NB4 (cell line): ENCODE data around the gene PRKAB1.

Source experiments
- MYC ChIP-seq: IDR thresholded peaks from 2 replicates; pipeline ENCODE4 v1.6.1; 2011; ENCODE audit warnings: low read depth, low read length
- POLR2A ChIP-seq: IDR thresholded peaks from 2 replicates; pipeline ENCODE4 v1.6.1; 2011; ENCODE audit warnings: mild to moderate bottlenecking; ENCODE audit not compliant: insufficient read length; ENCODE audit errors: extremely low read depth
- TF ChIP-seq, protein P1 (sequence below): IDR thresholded peaks from one replicate; pipeline ENCODE4 v1.5.1; 2012; ENCODE audit warnings: low read depth, low read length
- TF ChIP-seq, protein P2 (sequence below): IDR thresholded peaks from 2 replicates; pipeline ENCODE4 v1.6.1; 2011; ENCODE audit warnings: low read depth, low read length

- TF ChIP-seq, protein P1, sequence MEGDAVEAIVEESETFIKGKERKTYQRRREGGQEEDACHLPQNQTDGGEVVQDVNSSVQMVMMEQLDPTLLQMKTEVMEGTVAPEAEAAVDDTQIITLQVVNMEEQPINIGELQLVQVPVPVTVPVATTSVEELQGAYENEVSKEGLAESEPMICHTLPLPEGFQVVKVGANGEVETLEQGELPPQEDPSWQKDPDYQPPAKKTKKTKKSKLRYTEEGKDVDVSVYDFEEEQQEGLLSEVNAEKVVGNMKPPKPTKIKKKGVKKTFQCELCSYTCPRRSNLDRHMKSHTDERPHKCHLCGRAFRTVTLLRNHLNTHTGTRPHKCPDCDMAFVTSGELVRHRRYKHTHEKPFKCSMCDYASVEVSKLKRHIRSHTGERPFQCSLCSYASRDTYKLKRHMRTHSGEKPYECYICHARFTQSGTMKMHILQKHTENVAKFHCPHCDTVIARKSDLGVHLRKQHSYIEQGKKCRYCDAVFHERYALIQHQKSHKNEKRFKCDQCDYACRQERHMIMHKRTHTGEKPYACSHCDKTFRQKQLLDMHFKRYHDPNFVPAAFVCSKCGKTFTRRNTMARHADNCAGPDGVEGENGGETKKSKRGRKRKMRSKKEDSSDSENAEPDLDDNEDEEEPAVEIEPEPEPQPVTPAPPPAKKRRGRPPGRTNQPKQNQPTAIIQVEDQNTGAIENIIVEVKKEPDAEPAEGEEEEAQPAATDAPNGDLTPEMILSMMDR: no peak
- TF ChIP-seq POLR2A (no peak), MYC (no peak)
- TF ChIP-seq, protein P2, sequence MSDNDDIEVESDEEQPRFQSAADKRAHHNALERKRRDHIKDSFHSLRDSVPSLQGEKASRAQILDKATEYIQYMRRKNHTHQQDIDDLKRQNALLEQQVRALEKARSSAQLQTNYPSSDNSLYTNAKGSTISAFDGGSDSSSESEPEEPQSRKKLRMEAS: no peak
Observed at GRCh38 chr12:119652665-119653064, 15.3 kb upstream of the PRKAB1 start.
